Measurements from ENCODE around the gene TAMALIN. TPM values are rescaled to one million over a fixed set of nuclear protein-coding genes. Genes with fewer than 3 reads are reported as not detected.

TAMALIN gene
- polyA plus RNA-seq, 3 donors from 2014 or later, result 1.1 to 3.1 (median 1.2) TPM

- H3K9me3 Mint-ChIP-seq, result no peaks in the 10 kb centered on the region
- H3K36me3 Mint-ChIP-seq, result no peaks in the 10 kb centered on the region
- peaks cover 6 to 24% (median 13%) of the 10 kb centered on the region in 3 donors for H3K27me3 Mint-ChIP-seq (ENCODE audit: low read depth in 3 of 3)
- H3K27ac Mint-ChIP-seq, result peak overlapping the region; percentile 90 to 99 (median 98)
- H3K4me3 Mint-ChIP-seq, result peak overlapping the region; percentile 44 to 93 (median 84)
- peaks cover 30 to 33% of the 10 kb centered on the region in 2 donors for H3K4me1 Mint-ChIP-seq
- no peak for DNase-seq
These were observed 45.9 kb downstream of the TAMALIN start for GRCh38 chr12:52052468-52053186.

- H3K36me3 Mint-ChIP-seq, result no peaks in the 10 kb centered on the region
- no peak overlapping the region for H3K4me3 Mint-ChIP-seq
- no peak for DNase-seq
- peaks cover 6 to 25% (median 13%) of the 10 kb centered on the region in 3 donors for H3K27me3 Mint-ChIP-seq (ENCODE audit: low read depth in 3 of 3)
- H3K9me3 Mint-ChIP-seq, result no peaks in the 10 kb centered on the region
- H3K27ac Mint-ChIP-seq, result peak overlapping the region in 5 of 6 donors; percentile 96 to 99 (median 98)
- peaks cover 30 to 33% of the 10 kb centered on the region in 2 donors for H3K4me1 Mint-ChIP-seq
These were observed 46.9 kb downstream of the TAMALIN start for GRCh38 chr12:52053536-52054209.

GRCh38 chr12:52054231-52054832 is 47.6 kb downstream of the TAMALIN start:
- no peaks in the 10 kb centered on the region for H3K36me3 Mint-ChIP-seq
- H3K27me3 Mint-ChIP-seq (ENCODE audit: low read depth in 3 of 3), result peaks cover 4 to 26% (median 10%) of the 10 kb centered on the region in 3 donors
- no peak overlapping the region for H3K4me3 Mint-ChIP-seq

GRCh38 chr12:52054833-52055730 is 48.3 kb downstream of the TAMALIN start:
- H3K9me3 Mint-ChIP-seq, result no peaks in the 10 kb centered on the region
- peaks cover 0 to 23% (median 6%) of the 10 kb centered on the region in 3 donors for H3K27me3 Mint-ChIP-seq (ENCODE audit: low read depth in 3 of 3)
- no peak overlapping the region for H3K4me3 Mint-ChIP-seq
- peaks cover 19 to 21% of the 10 kb centered on the region in 2 donors for H3K4me1 Mint-ChIP-seq
- H3K27ac Mint-ChIP-seq, result peak overlapping the region in 1 of 6 donors; percentile 24
- H3K36me3 Mint-ChIP-seq, result no peaks in the 10 kb centered on the region
- no peak for DNase-seq

More at GRCh38 chr12:52054231-52054832, 47.6 kb downstream of the TAMALIN start:
- H3K4me1 Mint-ChIP-seq, result peaks cover 27 to 28% of the 10 kb centered on the region in 2 donors
- no peaks in the 10 kb centered on the region for H3K9me3 Mint-ChIP-seq
- DNase-seq, result no peak
- H3K27ac Mint-ChIP-seq, result peak overlapping the region in 2 of 6 donors; percentile 28 to 45

- Mint-ChIP-seq H3K36me3 (no peaks in the 10 kb centered on the region), H3K4me3 (no peak overlapping the region), H3K4me1 (peaks cover 13 to 15% of the 10 kb centered on the region in 2 donors), H3K27me3 (ENCODE audit: low read depth in 3 of 3) (peaks cover 0 to 15% (median 6%) of the 10 kb centered on the region in 3 donors), H3K9me3 (no peaks in the 10 kb centered on the region), H3K27ac (no peak overlapping the region)
- no peak for DNase-seq
These were observed 49.3 kb downstream of the TAMALIN start for GRCh38 chr12:52055731-52056711.

GRCh38 chr12:52056801-52057637 is 50.3 kb downstream of the TAMALIN start:
- no peak overlapping the region for H3K27ac Mint-ChIP-seq
- DNase-seq, result no peak

GRCh38 chr12:52057638-52058576 is 51.2 kb downstream of the TAMALIN start:
- H3K27ac Mint-ChIP-seq, result no peak overlapping the region
- DNase-seq, result no peak
- peaks cover 0 to 1% (median 1%) of the 10 kb centered on the region in 3 donors for H3K27me3 Mint-ChIP-seq (ENCODE audit: low read depth in 3 of 3)
- no peak overlapping the region for H3K4me3 Mint-ChIP-seq
- no peaks in the 10 kb centered on the region for H3K36me3 Mint-ChIP-seq
- no peaks in the 10 kb centered on the region for H3K9me3 Mint-ChIP-seq
- H3K4me1 Mint-ChIP-seq, result no peaks in the 10 kb centered on the region

More at GRCh38 chr12:52056801-52057637, 50.3 kb downstream of the TAMALIN start:
- peaks cover 6 to 7% of the 10 kb centered on the region in 2 donors for H3K4me1 Mint-ChIP-seq
- H3K9me3 Mint-ChIP-seq, result no peaks in the 10 kb centered on the region
- no peak overlapping the region for H3K4me3 Mint-ChIP-seq
- H3K27me3 Mint-ChIP-seq (ENCODE audit: low read depth in 3 of 3), result peaks cover 0 to 5% (median 1%) of the 10 kb centered on the region in 3 donors
- no peaks in the 10 kb centered on the region for H3K36me3 Mint-ChIP-seq

GRCh38 chr12:52058631-52059361 is 52.0 kb downstream of the TAMALIN start:
- no peaks in the 10 kb centered on the region for H3K36me3 Mint-ChIP-seq
- H3K4me1 Mint-ChIP-seq, result no peaks in the 10 kb centered on the region
- H3K27ac Mint-ChIP-seq, result no peak overlapping the region
- no peak overlapping the region for H3K4me3 Mint-ChIP-seq
- no peaks in the 10 kb centered on the region for H3K9me3 Mint-ChIP-seq
- no peak for DNase-seq
- H3K27me3 Mint-ChIP-seq (ENCODE audit: low read depth in 3 of 3), result peaks cover 1 to 2% (median 1%) of the 10 kb centered on the region in 3 donors

- H3K9me3 Mint-ChIP-seq, result no peaks in the 10 kb centered on the region
- H3K4me3 Mint-ChIP-seq, result no peak overlapping the region
- DNase-seq, result no peak
- H3K27me3 Mint-ChIP-seq (ENCODE audit: low read depth in 3 of 3), result peaks cover 1 to 6% (median 2%) of the 10 kb centered on the region in 3 donors
- no peaks in the 10 kb centered on the region for H3K36me3 Mint-ChIP-seq
- H3K4me1 Mint-ChIP-seq, result no peaks in the 10 kb centered on the region
- H3K27ac Mint-ChIP-seq, result peak overlapping the region in 1 of 6 donors; percentile 17
These were observed 53.1 kb downstream of the TAMALIN start for GRCh38 chr12:52059582-52060497.
